HCT116 (cell line): ENCODE measurements around the gene WWOX.

Source experiments
- CBX3 ChIP-seq: IDR thresholded peaks from 2 replicates; pipeline ENCODE4 v1.6.1; 2012; ENCODE audit warnings: low read depth
- CEBPB ChIP-seq: IDR thresholded peaks from 2 replicates; pipeline ENCODE4 v1.6.1; 2012; ENCODE audit warnings: low read depth
- ELF1 ChIP-seq: IDR thresholded peaks from 2 replicates; pipeline ENCODE4 v1.6.1; 2012; ENCODE audit warnings: low read depth, borderline replicate concordance
- EZH2 ChIP-seq: fragments of 200-600 bp; sonication (generic); IDR thresholded peaks from 2 replicates; pipeline ENCODE4 v1.6.1; 2017; ENCODE audit warnings: antibody characterized with exemption, mixed run types
- POLR2A ChIP-seq: IDR thresholded peaks from 2 replicates; pipeline ENCODE4 v1.7.0; 2011; ENCODE audit warnings: borderline replicate concordance; ENCODE audit not compliant: insufficient read depth, insufficient read length; ENCODE audit errors: extremely low read depth
- POLR2AphosphoS5 ChIP-seq: IDR thresholded peaks from 2 replicates; pipeline ENCODE4 v1.6.1; 2011; ENCODE audit warnings: mild to moderate bottlenecking, low read depth, low read length, moderate library complexity
- RAD21 ChIP-seq: IDR thresholded peaks from 2 replicates; pipeline ENCODE4 v1.6.1; 2012; ENCODE audit warnings: low read depth, mild to moderate bottlenecking
- ZFX ChIP-seq: fragments of 450-650 bp; IDR thresholded peaks from 2 replicates; pipeline ENCODE4 v1.6.1; 2017
- TF ChIP-seq, protein P1 (sequence below): IDR thresholded peaks from 2 replicates; pipeline ENCODE4 v1.6.1; 2012; ENCODE audit warnings: low read depth
- TF ChIP-seq, protein P2 (sequence below), 3 experiments: fragments of 200-600 bp in 1 of 3; sonication (generic) in 1 of 3; IDR thresholded peaks in 2 of 3; conservative IDR thresholded peaks in 1 of 3; 2 replicates each; pipeline ENCODE4 v1.5.1; 2012 to 2017; ENCODE audit warnings: low read depth in 2 of 3, low read length in 2 of 3, antibody characterized with exemption in 1 of 3, borderline replicate concordance in 1 of 3, control low read depth in 1 of 3, mild to moderate bottlenecking in 1 of 3, mixed read lengths in 1 of 3, mixed run types in 1 of 3, moderate library complexity in 1 of 3; ENCODE audit not compliant: insufficient read depth in 1 of 3
- TF ChIP-seq, protein P3 (sequence below): IDR thresholded peaks from 2 replicates; pipeline ENCODE4 v1.6.1; 2012

GRCh38 chr16:78877114-78877655 lies 777.7 kb downstream of the WWOX start:
- TF ChIP-seq, protein P1, sequence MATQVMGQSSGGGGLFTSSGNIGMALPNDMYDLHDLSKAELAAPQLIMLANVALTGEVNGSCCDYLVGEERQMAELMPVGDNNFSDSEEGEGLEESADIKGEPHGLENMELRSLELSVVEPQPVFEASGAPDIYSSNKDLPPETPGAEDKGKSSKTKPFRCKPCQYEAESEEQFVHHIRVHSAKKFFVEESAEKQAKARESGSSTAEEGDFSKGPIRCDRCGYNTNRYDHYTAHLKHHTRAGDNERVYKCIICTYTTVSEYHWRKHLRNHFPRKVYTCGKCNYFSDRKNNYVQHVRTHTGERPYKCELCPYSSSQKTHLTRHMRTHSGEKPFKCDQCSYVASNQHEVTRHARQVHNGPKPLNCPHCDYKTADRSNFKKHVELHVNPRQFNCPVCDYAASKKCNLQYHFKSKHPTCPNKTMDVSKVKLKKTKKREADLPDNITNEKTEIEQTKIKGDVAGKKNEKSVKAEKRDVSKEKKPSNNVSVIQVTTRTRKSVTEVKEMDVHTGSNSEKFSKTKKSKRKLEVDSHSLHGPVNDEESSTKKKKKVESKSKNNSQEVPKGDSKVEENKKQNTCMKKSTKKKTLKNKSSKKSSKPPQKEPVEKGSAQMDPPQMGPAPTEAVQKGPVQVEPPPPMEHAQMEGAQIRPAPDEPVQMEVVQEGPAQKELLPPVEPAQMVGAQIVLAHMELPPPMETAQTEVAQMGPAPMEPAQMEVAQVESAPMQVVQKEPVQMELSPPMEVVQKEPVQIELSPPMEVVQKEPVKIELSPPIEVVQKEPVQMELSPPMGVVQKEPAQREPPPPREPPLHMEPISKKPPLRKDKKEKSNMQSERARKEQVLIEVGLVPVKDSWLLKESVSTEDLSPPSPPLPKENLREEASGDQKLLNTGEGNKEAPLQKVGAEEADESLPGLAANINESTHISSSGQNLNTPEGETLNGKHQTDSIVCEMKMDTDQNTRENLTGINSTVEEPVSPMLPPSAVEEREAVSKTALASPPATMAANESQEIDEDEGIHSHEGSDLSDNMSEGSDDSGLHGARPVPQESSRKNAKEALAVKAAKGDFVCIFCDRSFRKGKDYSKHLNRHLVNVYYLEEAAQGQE = no peak
- TF ChIP-seq POLR2A (no peak), POLR2AphosphoS5 (no peak), ELF1 (no peak), ZFX (no peak), CBX3 (no peak), EZH2 (no peak), RAD21 (no peak), CEBPB (no peak)
- TF ChIP-seq, protein P2, sequence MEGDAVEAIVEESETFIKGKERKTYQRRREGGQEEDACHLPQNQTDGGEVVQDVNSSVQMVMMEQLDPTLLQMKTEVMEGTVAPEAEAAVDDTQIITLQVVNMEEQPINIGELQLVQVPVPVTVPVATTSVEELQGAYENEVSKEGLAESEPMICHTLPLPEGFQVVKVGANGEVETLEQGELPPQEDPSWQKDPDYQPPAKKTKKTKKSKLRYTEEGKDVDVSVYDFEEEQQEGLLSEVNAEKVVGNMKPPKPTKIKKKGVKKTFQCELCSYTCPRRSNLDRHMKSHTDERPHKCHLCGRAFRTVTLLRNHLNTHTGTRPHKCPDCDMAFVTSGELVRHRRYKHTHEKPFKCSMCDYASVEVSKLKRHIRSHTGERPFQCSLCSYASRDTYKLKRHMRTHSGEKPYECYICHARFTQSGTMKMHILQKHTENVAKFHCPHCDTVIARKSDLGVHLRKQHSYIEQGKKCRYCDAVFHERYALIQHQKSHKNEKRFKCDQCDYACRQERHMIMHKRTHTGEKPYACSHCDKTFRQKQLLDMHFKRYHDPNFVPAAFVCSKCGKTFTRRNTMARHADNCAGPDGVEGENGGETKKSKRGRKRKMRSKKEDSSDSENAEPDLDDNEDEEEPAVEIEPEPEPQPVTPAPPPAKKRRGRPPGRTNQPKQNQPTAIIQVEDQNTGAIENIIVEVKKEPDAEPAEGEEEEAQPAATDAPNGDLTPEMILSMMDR (IDR thresholded peaks at IDR 0.05 in 2 of 3, conservative IDR thresholded peaks at IDR 0.05 in 1 of 3; ENCODE audit: borderline replicate concordance in 1 of 3, insufficient read depth in 1 of 3, low read depth in 2 of 3, low read length in 2 of 3) = no peak
- TF ChIP-seq, protein P3, sequence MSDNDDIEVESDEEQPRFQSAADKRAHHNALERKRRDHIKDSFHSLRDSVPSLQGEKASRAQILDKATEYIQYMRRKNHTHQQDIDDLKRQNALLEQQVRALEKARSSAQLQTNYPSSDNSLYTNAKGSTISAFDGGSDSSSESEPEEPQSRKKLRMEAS = no peak
